HG02938 (cell line): Measurements from ENCODE around the gene ZNRF2.

ENCODE experiments used
- ATAC-seq: cut with Tn5 transposase; IDR thresholded peaks from one replicate; pipeline ENCODE4 v1.9.1; 2021; ENCODE audit warnings: mild to moderate bottlenecking, moderate library complexity; ENCODE audit not compliant: unreplicated experiment

Gene ZNRF2

DNA sequence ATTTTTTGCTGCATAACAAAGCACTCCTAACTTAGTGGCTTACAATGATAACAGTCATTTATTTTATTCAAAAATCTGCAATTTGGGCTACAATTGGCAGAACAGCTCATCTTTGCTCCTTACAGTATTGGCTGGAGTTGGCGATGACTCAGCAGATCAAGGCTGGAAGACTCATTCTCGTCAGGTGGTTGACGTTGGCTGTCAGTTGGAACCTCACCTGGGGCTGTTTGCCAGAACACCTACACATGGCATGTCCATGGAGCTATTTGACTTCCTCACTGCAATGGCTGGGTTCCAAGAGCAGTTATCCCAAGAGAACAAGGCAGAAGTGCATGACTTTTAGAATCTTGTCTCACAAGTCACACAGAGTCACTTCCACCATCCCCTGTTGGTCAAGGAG is 119.1 kb downstream of the ZNRF2 start:
- ATAC-seq = no peak

DNA sequence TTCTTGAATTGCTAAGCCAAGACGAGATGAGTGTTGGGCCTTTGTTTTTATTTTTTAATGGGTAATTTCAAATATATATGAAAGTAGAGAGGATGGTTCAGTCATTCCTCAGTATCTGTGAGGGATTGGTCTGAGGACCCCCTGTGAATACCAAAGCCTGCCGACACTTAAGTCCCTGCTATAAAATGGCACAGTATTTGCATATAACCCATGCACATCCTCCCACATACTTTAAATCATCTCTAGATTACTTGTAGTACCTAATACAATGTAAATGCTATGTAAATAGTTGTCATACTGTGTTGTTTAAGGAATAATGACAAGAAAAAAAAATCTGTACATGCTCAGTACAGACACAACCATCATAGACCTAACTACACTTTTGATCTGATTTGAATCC is 120.8 kb downstream of the ZNRF2 start:
- no peak for ATAC-seq

DNA sequence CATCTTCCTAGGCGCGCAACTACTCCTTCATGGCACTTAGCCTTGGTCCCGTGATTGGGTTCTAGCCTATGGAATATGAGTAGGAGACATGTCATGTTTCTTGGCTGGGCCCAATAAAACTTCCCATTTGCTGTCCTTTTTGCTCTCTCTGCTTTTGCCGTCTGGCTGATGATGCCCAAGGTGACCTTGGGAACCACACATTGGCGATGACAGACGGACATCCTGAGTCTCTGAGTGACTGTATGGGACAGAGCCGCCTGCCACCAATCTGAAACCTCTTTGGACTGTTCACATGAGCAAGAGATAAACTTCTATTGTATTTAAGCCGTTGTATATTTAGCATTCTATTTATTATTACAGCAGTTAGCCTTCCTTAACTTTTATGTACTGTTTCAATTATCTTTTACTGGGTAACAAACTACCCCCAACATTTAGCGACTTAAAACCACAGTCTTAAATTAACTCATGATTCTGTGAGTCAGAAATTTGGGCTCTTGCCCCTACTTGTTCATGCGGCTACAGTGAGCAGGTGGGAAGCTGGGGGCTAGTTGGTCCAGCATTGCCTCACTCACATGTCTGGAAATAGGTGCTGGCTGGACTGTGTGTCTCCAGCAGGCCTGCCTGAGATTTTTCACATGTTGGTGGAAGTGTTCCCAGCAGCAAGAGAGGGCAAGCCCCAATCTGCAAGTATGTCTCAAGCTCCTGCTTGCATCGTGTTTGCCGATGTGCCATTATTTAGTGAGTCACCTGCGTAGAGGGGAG is 122.4 kb downstream of the ZNRF2 start:
- no peak for ATAC-seq

DNA sequence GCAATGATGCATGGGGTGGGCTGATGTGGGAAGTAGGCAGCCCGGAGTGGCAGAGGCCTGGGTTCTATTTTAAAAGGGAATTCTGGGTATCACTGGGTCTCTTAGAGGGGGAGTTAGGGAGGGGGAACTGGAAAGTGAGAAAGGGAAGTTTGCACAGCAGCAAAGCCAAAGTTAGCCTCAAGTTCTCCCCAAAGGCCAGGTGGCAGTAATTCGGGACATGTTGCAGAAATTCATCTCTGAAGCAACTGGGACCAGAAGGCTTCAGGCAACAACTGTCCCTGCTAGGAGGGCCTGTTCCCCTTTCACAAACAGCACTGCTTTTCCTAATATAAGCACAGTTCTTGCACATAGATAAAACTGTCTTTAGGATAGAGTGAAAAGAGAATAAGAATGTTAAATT is 126.8 kb downstream of the ZNRF2 start:
- no peak for ATAC-seq

DNA sequence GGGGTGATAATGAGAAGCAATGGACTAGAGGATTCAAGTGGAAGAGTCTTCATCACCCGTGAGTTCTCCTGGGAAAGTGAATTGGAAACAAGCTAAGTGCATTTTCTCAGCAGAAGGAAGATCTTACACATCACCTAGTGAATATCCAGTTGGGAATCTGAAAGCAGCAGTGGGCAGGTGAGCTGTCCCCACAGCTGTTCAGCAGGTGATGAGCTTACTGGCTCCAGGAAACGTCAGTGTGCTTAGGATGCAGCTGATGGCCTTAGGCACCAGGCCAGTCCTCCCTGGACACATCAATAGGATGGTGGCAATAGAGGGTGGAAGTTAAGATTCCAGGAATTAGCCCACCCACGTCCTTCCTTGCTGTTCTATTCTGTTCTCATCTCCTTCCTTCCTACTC is 127.5 kb downstream of the ZNRF2 start:
- ATAC-seq = no peak

DNA sequence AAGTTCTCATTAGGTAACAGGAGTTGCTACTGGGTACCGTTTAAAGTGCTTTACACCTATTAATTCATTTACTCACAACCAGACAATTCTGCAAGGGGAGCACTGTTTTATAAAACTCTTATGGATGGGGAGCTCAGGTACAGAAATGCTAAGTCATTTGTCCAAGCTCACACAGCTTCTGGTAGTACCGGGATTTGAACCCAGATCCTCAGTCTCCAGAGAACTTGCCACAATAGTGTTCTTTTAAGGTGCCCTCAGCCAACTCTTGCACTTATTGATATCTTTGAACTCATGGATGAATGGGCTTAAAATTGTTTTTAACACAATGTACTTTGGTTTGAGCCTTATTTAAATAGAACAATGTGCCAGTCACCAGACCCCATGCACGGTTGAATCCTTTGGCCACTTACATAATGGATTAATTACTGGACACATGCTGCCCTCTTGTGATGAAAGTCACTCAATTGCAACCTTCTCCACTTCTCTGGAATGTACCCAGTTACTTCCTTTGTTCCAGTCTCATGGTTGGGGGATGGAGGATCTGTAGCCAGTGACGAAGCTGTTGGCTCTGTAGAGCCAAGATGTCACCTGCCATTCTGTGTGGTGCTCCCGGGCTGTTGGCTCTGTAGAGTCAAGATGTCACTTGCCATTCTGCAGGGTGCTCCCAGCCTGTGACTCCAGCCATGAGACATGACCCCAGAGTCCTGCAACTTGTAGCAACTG is 128.5 kb downstream of the ZNRF2 start:
- no peak for ATAC-seq

DNA sequence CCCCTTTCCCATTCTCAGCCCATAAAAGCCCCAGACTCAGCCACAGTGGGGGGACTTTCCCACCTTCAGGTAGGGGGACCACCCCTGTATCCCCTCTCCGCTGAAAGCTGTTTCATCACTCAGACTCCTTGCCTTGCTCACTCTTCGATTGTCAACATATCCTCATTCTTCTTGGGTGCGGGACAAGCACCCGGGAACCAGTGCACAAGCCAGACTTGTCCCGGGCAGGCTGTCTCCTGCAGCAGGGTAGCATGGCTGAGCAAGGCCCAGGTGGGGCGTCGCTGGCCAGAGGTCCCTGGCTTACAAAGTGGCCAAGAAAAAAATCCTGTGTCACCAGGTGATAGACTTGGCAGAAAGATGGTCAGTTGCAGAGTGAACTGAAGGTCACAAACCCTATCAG is 129.5 kb downstream of the ZNRF2 start:
- no peak for ATAC-seq
